Hepatocyte (in vitro differentiated cells): ENCODE results near the gene MAGED4B. TPM values are rescaled to one million over a fixed set of nuclear protein-coding genes. Genes with fewer than 3 reads are reported as not detected.

Source experiments
- DNase-seq: peaks from one replicate; pipeline ENCODE4 v3.0.0-alpha.2; 2016; ENCODE audit warnings: low spot score
- H2AFZ ChIP-seq: fragments of 200-600 bp; sonication (generic); 2 replicates; pipeline ENCODE4 v1.6.0; 2016; ENCODE audit warnings: antibody characterized with exemption, mild to moderate bottlenecking
- H3K27ac ChIP-seq: fragments of 200-600 bp; sonication (generic); 2 replicates; pipeline ENCODE4 v1.5.1; 2016; ENCODE audit warnings: mild to moderate bottlenecking
- H3K27me3 ChIP-seq: fragments of 200-600 bp; sonication (generic); 2 replicates; pipeline ENCODE4 v1.6.1; 2016
- H3K36me3 ChIP-seq: fragments of 200-600 bp; sonication (generic); replicated peaks from 2 replicates; pipeline ENCODE4 v1.5.1; 2016; ENCODE audit warnings: low read depth; ENCODE audit not compliant: insufficient read depth
- H3K4me1 ChIP-seq: fragments of 200-600 bp; sonication (generic); 2 replicates; pipeline ENCODE4 v1.5.1; 2016; ENCODE audit warnings: mild to moderate bottlenecking, moderate library complexity; ENCODE audit not compliant: insufficient read depth
- H3K4me2 ChIP-seq: fragments of 200-600 bp; sonication (generic); 2 replicates; pipeline ENCODE4 v1.6.0; 2016
- H3K4me3 ChIP-seq: fragments of 200-600 bp; sonication (generic); 2 replicates; pipeline ENCODE4 v1.5.1; 2016; ENCODE audit warnings: mild to moderate bottlenecking
- H3K79me2 ChIP-seq: fragments of 200-600 bp; sonication (generic); 2 replicates; pipeline ENCODE4 v1.6.0; 2017; ENCODE audit warnings: mild to moderate bottlenecking
- H3K9me2 ChIP-seq: fragments of 200-600 bp; sonication (generic); replicated peaks from 2 replicates; pipeline ENCODE4 v1.6.0; 2017; ENCODE audit warnings: mild to moderate bottlenecking; ENCODE audit not compliant: insufficient read depth
- H3K9me3 ChIP-seq: fragments of 200-600 bp; sonication (generic); 2 replicates; pipeline ENCODE4 v1.5.1; 2016; ENCODE audit warnings: low read depth, mild to moderate bottlenecking
- H4K20me1 ChIP-seq: fragments of 200-600 bp; sonication (generic); 2 replicates; pipeline ENCODE4 v1.6.0; 2016; ENCODE audit warnings: mild to moderate bottlenecking; ENCODE audit not compliant: insufficient read depth, poor library complexity, severe bottlenecking
- EZH2 ChIP-seq: fragments of 200-600 bp; sonication (generic); IDR thresholded peaks from 2 replicates; pipeline ENCODE4 v1.6.1; 2016; ENCODE audit warnings: antibody characterized with exemption, mild to moderate bottlenecking, borderline replicate concordance
- EZH2phosphoT487 ChIP-seq: fragments of 200-600 bp; sonication (generic); IDR thresholded peaks from one replicate; pipeline ENCODE4 v1.6.1; 2018; ENCODE audit warnings: antibody characterized with exemption, mild to moderate bottlenecking, low read depth, moderate library complexity; ENCODE audit not compliant: unreplicated experiment, severe bottlenecking
- WGBS: methylation state at CpG from one replicate; pipeline ENCODE4 v1.1.6; 2016; ENCODE audit warnings: low lambda C conversion rate; ENCODE audit errors: missing lambda C conversion rate; 5-methylcytosine and 5-hydroxymethylcytosine counted together
- polyA plus RNA-seq: library from polyadenylated mRNA; unstranded; fragments of >200 nt; fragmentation: Nextera tagmentation; extraction: Ambion mirVana; gene quantifications from 2 replicates; pipeline ENCODE4 v1.2.1, GENCODE V29; 2016
- small RNA-seq: library from RNA; depleted of rRNA; stranded (forward); fragments of <200 nt; gene quantifications from one replicate; pipeline ENCODE3, GENCODE V24; 2014
- total RNA-seq: library from RNA; depleted of rRNA; stranded (reverse); fragments of >200 nt; gene quantifications from 2 replicates; pipeline ENCODE4 v1.2.3, GENCODE V29; 2014
- TF ChIP-seq, protein P1 (sequence below): fragments of 200-600 bp; sonication (generic); IDR thresholded peaks from 2 replicates; pipeline ENCODE4 v1.5.1; 2016; ENCODE audit warnings: antibody characterized with exemption, mild to moderate bottlenecking; ENCODE audit not compliant: poor library complexity

The MAGED4B gene
- total and polyA plus RNA-seq, 2 experiments from 2014 or later = 30.6 to 233 TPM

DNA sequence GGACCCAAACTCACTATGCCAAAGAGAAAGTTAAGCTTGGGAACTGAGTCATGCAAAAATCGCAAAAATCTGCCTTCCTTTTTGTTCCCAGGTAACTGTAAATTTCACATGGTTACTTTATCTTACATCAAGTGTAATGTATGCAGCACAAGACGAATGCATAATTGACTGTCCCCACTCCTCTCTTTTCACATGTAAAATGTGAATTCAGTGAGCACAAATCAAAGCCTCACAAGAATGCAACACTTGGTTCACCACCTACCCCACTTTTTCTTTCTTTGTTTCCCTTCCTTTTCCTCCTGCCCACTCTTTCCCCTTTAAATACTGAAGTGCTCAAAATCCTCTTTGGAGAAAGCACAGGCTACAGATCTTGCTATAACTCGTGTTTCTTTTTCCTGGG, 53.2 kb downstream of the MAGED4B start:
- H3K79me2 ChIP-seq = no peaks in the 10 kb centered on the region
- 26% methylated on average over 3 of the region's 3 CpGs for WGBS

More for the DNA sequence above, 53.2 kb downstream of the MAGED4B start:
- Histone ChIP-seq H3K9me2 (no peaks in the 10 kb centered on the region), H2AFZ (no peak overlapping the region), H3K27ac (no peak overlapping the region), H3K27me3 (no peaks in the 10 kb centered on the region), H3K36me3 (no peaks in the 10 kb centered on the region), H3K9me3 (no peaks in the 10 kb centered on the region), H3K4me3 (no peak overlapping the region), H3K4me2 (no peak overlapping the region), H3K4me1 (no peaks in the 10 kb centered on the region), H4K20me1 (no peaks in the 10 kb centered on the region)
- DNase-seq = no peak
- TF ChIP-seq EZH2phosphoT487 (no peak), EZH2 (no peak)
- TF ChIP-seq, protein P1, sequence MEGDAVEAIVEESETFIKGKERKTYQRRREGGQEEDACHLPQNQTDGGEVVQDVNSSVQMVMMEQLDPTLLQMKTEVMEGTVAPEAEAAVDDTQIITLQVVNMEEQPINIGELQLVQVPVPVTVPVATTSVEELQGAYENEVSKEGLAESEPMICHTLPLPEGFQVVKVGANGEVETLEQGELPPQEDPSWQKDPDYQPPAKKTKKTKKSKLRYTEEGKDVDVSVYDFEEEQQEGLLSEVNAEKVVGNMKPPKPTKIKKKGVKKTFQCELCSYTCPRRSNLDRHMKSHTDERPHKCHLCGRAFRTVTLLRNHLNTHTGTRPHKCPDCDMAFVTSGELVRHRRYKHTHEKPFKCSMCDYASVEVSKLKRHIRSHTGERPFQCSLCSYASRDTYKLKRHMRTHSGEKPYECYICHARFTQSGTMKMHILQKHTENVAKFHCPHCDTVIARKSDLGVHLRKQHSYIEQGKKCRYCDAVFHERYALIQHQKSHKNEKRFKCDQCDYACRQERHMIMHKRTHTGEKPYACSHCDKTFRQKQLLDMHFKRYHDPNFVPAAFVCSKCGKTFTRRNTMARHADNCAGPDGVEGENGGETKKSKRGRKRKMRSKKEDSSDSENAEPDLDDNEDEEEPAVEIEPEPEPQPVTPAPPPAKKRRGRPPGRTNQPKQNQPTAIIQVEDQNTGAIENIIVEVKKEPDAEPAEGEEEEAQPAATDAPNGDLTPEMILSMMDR = no peak

Small RNA genes within 50 kb of the gene (small RNA-seq; reads per million reads assigned to genes)
- gene SNORA11E = not detected

Other genes starting within 250 kb of the MAGED4B start
- gene MAGED1, start 175.6 kb downstream of the MAGED4B start, total RNA-seq = 248 and 262 TPM in 2 replicates
- gene MAGED1, start 175.6 kb downstream of the MAGED4B start, polyA plus RNA-seq = 478 and 533 TPM in 2 replicates
- gene MAGED4, start 115.7 kb upstream of the MAGED4B start, total RNA-seq = 59.1 and 101 TPM in 2 replicates
- 61.7 and 69.3 TPM in 2 replicates for gene MAGED4, start 115.7 kb upstream of the MAGED4B start, polyA plus RNA-seq